Fibroblast of lung (primary cell): Measurements from ENCODE around the gene KLHL26. TPM values are rescaled to one million over a fixed set of nuclear protein-coding genes. Genes with fewer than 3 reads are reported as not detected.

Source experiments
- DNase-seq, 2 donors: peaks; one replicate each; pipeline versions ENCODE4 v3.0.0 to v3.0.0-alpha.2; 2010; ENCODE audit warnings: low read depth in 2 of 2
- H2AFZ ChIP-seq: 2 replicates; pipeline ENCODE4 v1.5.1; 2012; ENCODE audit warnings: low read length, control low read depth, inconsistent platforms
- H3K27ac ChIP-seq: 2 replicates; pipeline ENCODE4 v1.5.1; 2011; ENCODE audit warnings: low read length, control low read depth; ENCODE audit not compliant: insufficient read depth
- H3K27me3 ChIP-seq: 2 replicates; pipeline ENCODE4 v1.5.1; 2011; ENCODE audit warnings: mild to moderate bottlenecking, low read length; ENCODE audit not compliant: control insufficient read depth, insufficient read depth
- H3K36me3 ChIP-seq: 2 replicates; pipeline ENCODE4 v1.5.1; 2011; ENCODE audit warnings: low read length; ENCODE audit not compliant: control insufficient read depth, insufficient read depth
- H3K4me1 ChIP-seq: 2 replicates; pipeline ENCODE4 v1.5.1; 2011; ENCODE audit warnings: low read length; ENCODE audit not compliant: control insufficient read depth, insufficient read depth; ENCODE audit errors: extremely low read depth
- H3K4me2 ChIP-seq: 2 replicates; pipeline ENCODE4 v1.5.1; 2011; ENCODE audit warnings: low read length, control low read depth; ENCODE audit not compliant: insufficient read depth; ENCODE audit errors: extremely low read depth
- H3K4me3 ChIP-seq, 4 experiments: fragments of 200-600 bp in 1 of 4; sonication (generic) in 1 of 4; replicated peaks in 1 of 4; 2 replicates each; pipeline ENCODE4 v1.5.1; 2011 to 2016; ENCODE audit warnings: low read length in 4 of 4, low read depth in 3 of 4, mild to moderate bottlenecking in 3 of 4, control low read depth in 2 of 4, inconsistent platforms in 1 of 4, mixed read lengths in 1 of 4; ENCODE audit not compliant: insufficient read depth in 1 of 4; ENCODE audit errors: control extremely low read depth in 1 of 4
- H3K79me2 ChIP-seq: 2 replicates; pipeline ENCODE4 v1.5.1; 2012; ENCODE audit warnings: mild to moderate bottlenecking, low read length, inconsistent platforms; ENCODE audit not compliant: control insufficient read depth, insufficient read depth
- H3K9ac ChIP-seq: 2 replicates; pipeline ENCODE4 v1.5.1; 2011; ENCODE audit warnings: mild to moderate bottlenecking, low read length, control low read depth; ENCODE audit not compliant: insufficient read depth
- H3K9me3 ChIP-seq: 2 replicates; pipeline ENCODE4 v1.5.1; 2012; ENCODE audit warnings: low read depth, low read length; ENCODE audit not compliant: control insufficient read depth, insufficient read depth
- H4K20me1 ChIP-seq: 2 replicates; pipeline ENCODE4 v1.5.1; 2011; ENCODE audit warnings: low read length; ENCODE audit not compliant: control insufficient read depth, insufficient read depth; ENCODE audit errors: extremely low read depth
- CTCF ChIP-seq, 2 donors: IDR thresholded peaks in 1 of 2; conservative IDR thresholded peaks in 1 of 2; 1 replicate in 1 of 2; 2 replicates in 1 of 2; pipeline ENCODE4 v1.5.1; 2011 to 2012; ENCODE audit warnings: low read length in 2 of 2, control low read depth in 1 of 2, inconsistent platforms in 1 of 2, low read depth in 1 of 2, mild to moderate bottlenecking in 1 of 2
- EZH2 ChIP-seq: IDR thresholded peaks from 2 replicates; pipeline ENCODE4 v1.5.1; 2012; ENCODE audit warnings: low read length, control low read depth, mild to moderate bottlenecking; ENCODE audit errors: missing control alignments
- polyA plus RNA-seq, 2 donors: library from polyadenylated mRNA; depleted of rRNA in 1 of 2; stranded (reverse) in 1 of 2; unstranded in 1 of 2; fragments of >200 nt; gene quantifications; 2 replicates each; pipeline ENCODE4 v1.2.1, GENCODE V29; 2011 to 2012; ENCODE audit warnings: missing spikeins in 1 of 2
- total RNA-seq: library from RNA; depleted of rRNA; stranded (reverse); fragments of >200 nt; gene quantifications from 2 replicates; pipeline ENCODE4 v1.2.1, GENCODE V29; 2014

Gene KLHL26
- total and polyA plus RNA-seq, 2 donors (not counting 1 experiment from before 2014, with no cell fraction given): 1.4 to 3.5 TPM

GRCh38 chr19:18588611-18589379, 48.0 kb upstream of the KLHL26 start, which contains the start of gene REX1BD:
Gene REX1BD (plus strand): TSS chr19:18588798. CDS start chr19:18588802, 4 bp downstream.
- Histone ChIP-seq H3K36me3 (peaks cover 3% of the 10 kb centered on the region), H3K9ac (peak within 1 kb of the TSS; percentile 71), H3K9me3 (no peaks in the 10 kb centered on the region), H3K27ac (peak within 1 kb of the TSS; percentile 79), H3K4me2 (peak within 1 kb of the TSS; percentile 89), H3K4me3 (peak within 1 kb of the TSS; percentile 61 to 78 (median 74)), H3K79me2 (no peaks in the 10 kb centered on the region), H4K20me1 (no peaks in the 10 kb centered on the region), H3K4me1 (peaks cover 5% of the 10 kb centered on the region), H3K27me3 (no peaks in the 10 kb centered on the region), H2AFZ (peak within 1 kb of the TSS; percentile 88)
- TF ChIP-seq EZH2: no peak
- peak; percentile 60 to 68 for TF ChIP-seq CTCF (conservative IDR thresholded peaks at IDR 0.05 in 1 of 2, IDR thresholded peaks at IDR 0.05 in 1 of 2; ENCODE audit: low read depth in 1 of 2, low read length in 2 of 2)
- peak; percentile 71 to 75 for DNase-seq

GRCh38 chr19:18589380-18590272, 47.2 kb upstream of the KLHL26 start:
- Histone ChIP-seq H3K4me1 (peaks cover 5% of the 10 kb centered on the region), H3K27me3 (no peaks in the 10 kb centered on the region), H3K79me2 (no peaks in the 10 kb centered on the region), H3K9me3 (no peaks in the 10 kb centered on the region), H3K36me3 (peaks cover 3% of the 10 kb centered on the region), H3K9ac (peak overlapping the region; percentile 71), H3K4me3 (peak overlapping the region; percentile 61 to 78 (median 74)), H2AFZ (peak overlapping the region; percentile 73), H3K4me2 (peak overlapping the region; percentile 89), H3K27ac (peak overlapping the region; percentile 79), H4K20me1 (no peaks in the 10 kb centered on the region)
- peak; percentile 48 to 68 for DNase-seq
- TF ChIP-seq CTCF (conservative IDR thresholded peaks at IDR 0.05 in 1 of 2, IDR thresholded peaks at IDR 0.05 in 1 of 2; ENCODE audit: low read depth in 1 of 2, low read length in 2 of 2) (no peak), EZH2 (no peak)
